Duodenal mucosa (tissue), 2 donors: ENCODE results near the gene PNLIPRP1.

ENCODE experiments used
- H3K27ac ChIP-seq: one replicate; pipeline ENCODE4 v1.7.0; 2013; ENCODE audit warnings: low read depth, low read length
- H3K27me3 ChIP-seq, 2 donors: one replicate each; pipeline ENCODE4 v1.7.0; 2013; ENCODE audit warnings: low read length in 2 of 2, control low read depth in 1 of 2; ENCODE audit not compliant: insufficient read depth in 2 of 2, control insufficient read depth in 1 of 2
- H3K36me3 ChIP-seq, 2 donors: one replicate each; pipeline ENCODE4 v1.7.0; 2013; ENCODE audit warnings: low read length in 2 of 2, control low read depth in 1 of 2; ENCODE audit not compliant: insufficient read depth in 2 of 2, control insufficient read depth in 1 of 2
- H3K4me1 ChIP-seq, 2 donors: one replicate each; pipeline ENCODE4 v1.7.0; 2013; ENCODE audit warnings: low read length in 2 of 2, control low read depth in 1 of 2; ENCODE audit not compliant: insufficient read depth in 2 of 2, control insufficient read depth in 1 of 2
- H3K4me3 ChIP-seq, 2 donors: one replicate each; pipeline ENCODE4 v1.7.0; 2013; ENCODE audit warnings: low read length in 2 of 2, low read depth in 1 of 2
- H3K9ac ChIP-seq, 2 donors: one replicate each; pipeline ENCODE4 v1.7.0; 2013; ENCODE audit warnings: low read length in 2 of 2, low read depth in 1 of 2
- H3K9me3 ChIP-seq, 2 donors: one replicate each; pipeline ENCODE4 v1.7.0; 2013; ENCODE audit warnings: low read length in 2 of 2, control low read depth in 1 of 2; ENCODE audit not compliant: control insufficient read depth in 1 of 2

PNLIPRP1 gene

GRCh38 chr10:116648903-116649302 lies 58.1 kb downstream of the PNLIPRP1 start:
- Histone ChIP-seq H3K9ac (no peak overlapping the region), H3K27ac (no peak overlapping the region), H3K4me1 (no peaks in the 10 kb centered on the region), H3K9me3 (no peaks in the 10 kb centered on the region), H3K36me3 (peaks cover 3 to 7% of the 10 kb centered on the region in 2 donors), H3K27me3 (no peaks in the 10 kb centered on the region), H3K4me3 (no peak overlapping the region)

GRCh38 chr10:116653885-116654284 lies 63.1 kb downstream of the PNLIPRP1 start:
- Histone ChIP-seq H3K27me3 (no peaks in the 10 kb centered on the region), H3K9ac (no peak overlapping the region), H3K4me3 (no peak overlapping the region), H3K27ac (no peak overlapping the region), H3K9me3 (no peaks in the 10 kb centered on the region), H3K36me3 (peaks cover 0 to 3% of the 10 kb centered on the region in 2 donors), H3K4me1 (no peaks in the 10 kb centered on the region)

- H3K27me3 ChIP-seq: no peaks in the 10 kb centered on the region
- no peak overlapping the region for H3K27ac ChIP-seq
- H3K36me3 ChIP-seq: peaks cover 0 to 3% of the 10 kb centered on the region in 2 donors
- H3K9ac ChIP-seq: no peak overlapping the region
- no peaks in the 10 kb centered on the region for H3K4me1 ChIP-seq
- no peaks in the 10 kb centered on the region for H3K9me3 ChIP-seq
- H3K4me3 ChIP-seq: no peak overlapping the region
Measured at GRCh38 chr10:116654816-116655215, 64.1 kb downstream of the PNLIPRP1 start.

GRCh38 chr10:116655568-116655967 lies 64.8 kb downstream of the PNLIPRP1 start:
- Histone ChIP-seq H3K4me1 (no peaks in the 10 kb centered on the region), H3K27ac (no peak overlapping the region), H3K4me3 (no peak overlapping the region), H3K9ac (no peak overlapping the region), H3K36me3 (peaks cover 0 to 3% of the 10 kb centered on the region in 2 donors), H3K27me3 (no peaks in the 10 kb centered on the region), H3K9me3 (no peaks in the 10 kb centered on the region)

GRCh38 chr10:116656044-116656443 lies 65.3 kb downstream of the PNLIPRP1 start:
- no peak overlapping the region for H3K9ac ChIP-seq
- H3K4me1 ChIP-seq: no peaks in the 10 kb centered on the region
- no peak overlapping the region for H3K4me3 ChIP-seq
- H3K27me3 ChIP-seq: no peaks in the 10 kb centered on the region
- H3K27ac ChIP-seq: no peak overlapping the region
- H3K9me3 ChIP-seq: no peaks in the 10 kb centered on the region
- H3K36me3 ChIP-seq: peaks cover 0 to 3% of the 10 kb centered on the region in 2 donors

- Histone ChIP-seq H3K27me3 (no peaks in the 10 kb centered on the region), H3K27ac (no peak overlapping the region)
Measured at GRCh38 chr10:116657863-116658551, 67.2 kb downstream of the PNLIPRP1 start.

More at GRCh38 chr10:116657863-116658551, 67.2 kb downstream of the PNLIPRP1 start:
- no peak overlapping the region for H3K4me3 ChIP-seq
- H3K4me1 ChIP-seq: no peaks in the 10 kb centered on the region
- no peak overlapping the region for H3K9ac ChIP-seq
- peaks cover 0 to 3% of the 10 kb centered on the region in 2 donors for H3K36me3 ChIP-seq
- no peaks in the 10 kb centered on the region for H3K9me3 ChIP-seq
